GM12891 (cell line): ENCODE results near the gene SLC22A14.

Source experiments
- PAX5 ChIP-seq: IDR thresholded peaks from 2 replicates; pipeline ENCODE4 v1.6.1; 2011; ENCODE audit warnings: low read length, moderate library complexity, mild to moderate bottlenecking; ENCODE audit not compliant: insufficient read depth, severe bottlenecking
- POLR2A ChIP-seq: IDR thresholded peaks from 2 replicates; pipeline ENCODE4 v1.6.1; 2011; ENCODE audit warnings: low read depth, low read length, control low read depth
- POLR2AphosphoS5 ChIP-seq: IDR thresholded peaks from 2 replicates; pipeline ENCODE4 v1.6.1; 2011; ENCODE audit warnings: low read depth, low read length, control low read depth
- TAF1 ChIP-seq: IDR thresholded peaks from 2 replicates; pipeline ENCODE4 v1.6.1; 2011; ENCODE audit warnings: low read depth, low read length, control low read depth

DNA sequence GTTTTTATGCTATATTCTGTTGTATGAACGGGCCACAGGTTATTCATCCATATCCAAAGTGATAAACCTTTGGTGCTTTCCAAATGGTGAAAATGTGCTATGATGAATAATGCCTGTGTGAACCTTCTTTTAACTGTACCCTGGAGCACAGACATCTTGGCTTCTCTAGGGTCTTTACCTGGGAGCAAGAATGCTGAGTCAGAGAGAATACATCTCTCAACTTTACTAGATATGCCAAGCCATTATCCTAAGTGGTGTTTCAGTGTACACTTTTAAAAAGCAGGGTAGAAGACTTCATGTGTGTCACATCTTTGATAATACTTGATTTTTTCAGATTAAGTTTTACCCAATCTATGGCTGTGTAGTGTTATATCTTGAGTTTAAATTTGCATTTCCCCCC, 41.0 kb downstream of the SLC22A14 start:
- TF ChIP-seq POLR2A (no peak), PAX5 (no peak), POLR2AphosphoS5 (no peak), TAF1 (no peak)
